ENCODE results near the gene CD55. TPM values are rescaled to one million over a fixed set of nuclear protein-coding genes. Genes with fewer than 3 reads are reported as not detected.

CD55 gene
- total RNA-seq (10 to 100 TPM; 57.9 to 93.4 (median 67.9) TPM), polyA plus RNA-seq (39.7 TPM)
- long read RNA-seq, donor 1, transcript CD55-204 (10 exons, 2,892 nt) = major isoform, 68 of 102 reads
- long read RNA-seq, donor 1, transcript CD55-201 (11 exons, 2,220 nt) = minor isoform, 10 of 102 reads
- long read RNA-seq, donor 1, transcript CD55-203 (10 exons, 1,691 nt) = minor isoform, 13 of 102 reads
- long read RNA-seq, donor 1, partial matches to known transcripts = 2 of 102 reads
- long read RNA-seq, donor 1, other reads (novel, unspliced or antisense) = 9 of 102 reads
- long read RNA-seq, donor 2, transcript CD55-204 (10 exons, 2,892 nt) = major isoform, 30 of 44 reads
- long read RNA-seq, donor 2, transcript CD55-203 (10 exons, 1,691 nt) = minor isoform, 5 of 44 reads
- long read RNA-seq, donor 2, partial matches to known transcripts = 1 of 44 reads
- long read RNA-seq, donor 2, other reads (novel, unspliced or antisense) = 5 of 44 reads
- long read RNA-seq, donor 3, transcript CD55-204 (10 exons, 2,892 nt) = major isoform, 226 of 356 reads
- long read RNA-seq, donor 3, transcript CD55-201 (11 exons, 2,220 nt) = minor isoform, 20 of 356 reads
- long read RNA-seq, donor 3, transcript CD55-203 (10 exons, 1,691 nt) = minor isoform, 22 of 356 reads
- long read RNA-seq, donor 3, partial matches to known transcripts = 35 of 356 reads
- long read RNA-seq, donor 3, other reads (novel, unspliced or antisense) = 51 of 356 reads
- long read RNA-seq, donor 4, transcript CD55-201 (11 exons, 2,220 nt) = minor isoform, 6 of 66 reads
- long read RNA-seq, donor 4, transcript CD55-204 (10 exons, 2,892 nt) = major isoform, 50 of 66 reads
- long read RNA-seq, donor 4, partial matches to known transcripts = 2 of 66 reads
- long read RNA-seq, donor 4, other reads (novel, unspliced or antisense) = 4 of 66 reads

- ATAC-seq = peak; percentile 98
- peak; percentile 96 to 98 (median 97) for DNase-seq
- no peaks in the 10 kb centered on the region for H3K9me3 ChIP-seq (ENCODE audit: control insufficient read depth, low read length)
- intact Hi-C loops (cut with DNase I) = loop anchor here in 1 of 4 donors (5.0 kb wide), 1 partner anchor 244 kb away; no protein-coding TSS in a partner anchor
- WGBS = under 1% methylated on average over 53 of the region's 53 CpGs
- H3K27ac ChIP-seq (ENCODE audit: low read length) = peak within 1 kb of the TSS; percentile 91
- H3K4me3 ChIP-seq (ENCODE audit: low read length) = peak within 1 kb of the TSS; percentile 83
- no peaks in the 10 kb centered on the region for H3K27me3 ChIP-seq (ENCODE audit: control insufficient read depth, insufficient read depth)
- no peaks in the 10 kb centered on the region for H3K4me1 ChIP-seq (ENCODE audit: control insufficient read depth, insufficient read depth, low read length)
Measured at GRCh38 chr1:207321079-207321789, at the start of gene CD55. TSS of gene CD55 (plus strand) at chr1:207321678. CDS start at chr1:207321766, 88 bp downstream.

GRCh38 chr1:207274882-207275281 lies 46.6 kb upstream of the CD55 start:
- DNase-seq (no peak), ATAC-seq (no peak)
- H3K27ac ChIP-seq (ENCODE audit: low read length) = no peak overlapping the region
- intact Hi-C loops (cut with DNase I) = no loop called here
- no peak overlapping the region for H3K4me3 ChIP-seq (ENCODE audit: low read length)
- H3K9me3 ChIP-seq (ENCODE audit: control insufficient read depth, low read length) = no peaks in the 10 kb centered on the region
- no peaks in the 10 kb centered on the region for H3K27me3 ChIP-seq (ENCODE audit: control insufficient read depth, insufficient read depth)
- H3K4me1 ChIP-seq (ENCODE audit: control insufficient read depth, insufficient read depth, low read length) = no peaks in the 10 kb centered on the region

- ATAC-seq (no peak), DNase-seq (no peak)
- Histone ChIP-seq H3K4me3 (ENCODE audit: low read length) (no peak overlapping the region), H3K27me3 (ENCODE audit: control insufficient read depth, insufficient read depth) (no peaks in the 10 kb centered on the region), H3K9me3 (ENCODE audit: control insufficient read depth, low read length) (no peaks in the 10 kb centered on the region), H3K27ac (ENCODE audit: low read length) (no peak overlapping the region), H3K4me1 (ENCODE audit: control insufficient read depth, insufficient read depth, low read length) (no peaks in the 10 kb centered on the region)
- intact Hi-C loops (cut with DNase I) = no loop called here
- WGBS = 94% methylated on average over 1 of the region's 1 CpG
Measured at GRCh38 chr1:207276465-207276864, 45.0 kb upstream of the CD55 start.

GRCh38 chr1:207277241-207277640 lies 44.2 kb upstream of the CD55 start:
- intact Hi-C loops (cut with DNase I) = no loop called here

GRCh38 chr1:207279652-207280051 lies 41.8 kb upstream of the CD55 start:
- no peak for DNase-seq
- Histone ChIP-seq H3K27me3 (ENCODE audit: control insufficient read depth, insufficient read depth) (no peaks in the 10 kb centered on the region), H3K27ac (ENCODE audit: low read length) (no peak overlapping the region), H3K4me3 (ENCODE audit: low read length) (no peak overlapping the region), H3K9me3 (ENCODE audit: control insufficient read depth, low read length) (no peaks in the 10 kb centered on the region), H3K4me1 (ENCODE audit: control insufficient read depth, insufficient read depth, low read length) (no peaks in the 10 kb centered on the region)
- no peak for ATAC-seq
- WGBS = 97% methylated on average over 2 of the region's 2 CpGs
- intact Hi-C loops (cut with DNase I) = no loop called here

More at GRCh38 chr1:207277241-207277640, 44.2 kb upstream of the CD55 start:
- H3K27me3 ChIP-seq (ENCODE audit: control insufficient read depth, insufficient read depth) = no peaks in the 10 kb centered on the region
- no peaks in the 10 kb centered on the region for H3K4me1 ChIP-seq (ENCODE audit: control insufficient read depth, insufficient read depth, low read length)
- H3K27ac ChIP-seq (ENCODE audit: low read length) = no peak overlapping the region
- no peaks in the 10 kb centered on the region for H3K9me3 ChIP-seq (ENCODE audit: control insufficient read depth, low read length)
- DNase-seq (no peak), ATAC-seq (no peak)
- WGBS = 43% methylated on average over 1 of the region's 1 CpG
- H3K4me3 ChIP-seq (ENCODE audit: low read length) = no peak overlapping the region

GRCh38 chr1:207280706-207281105 lies 40.8 kb upstream of the CD55 start:
- DNase-seq (no peak), ATAC-seq (no peak)
- Histone ChIP-seq H3K4me1 (ENCODE audit: control insufficient read depth, insufficient read depth, low read length) (no peaks in the 10 kb centered on the region), H3K9me3 (ENCODE audit: control insufficient read depth, low read length) (no peaks in the 10 kb centered on the region), H3K27me3 (ENCODE audit: control insufficient read depth, insufficient read depth) (no peaks in the 10 kb centered on the region), H3K27ac (ENCODE audit: low read length) (no peak overlapping the region), H3K4me3 (ENCODE audit: low read length) (no peak overlapping the region)
- intact Hi-C loops (cut with DNase I) = no loop called here
- 97% methylated on average over 3 of the region's 3 CpGs for WGBS

- intact Hi-C loops (cut with DNase I) = no loop called here
- 58% methylated on average over 2 of the region's 2 CpGs for WGBS
- H3K4me1 ChIP-seq (ENCODE audit: control insufficient read depth, insufficient read depth, low read length) = no peaks in the 10 kb centered on the region
- no peak overlapping the region for H3K4me3 ChIP-seq (ENCODE audit: low read length)
- no peaks in the 10 kb centered on the region for H3K9me3 ChIP-seq (ENCODE audit: control insufficient read depth, low read length)
- peak in 1 of 2 donors; percentile 44 for ATAC-seq
- H3K27me3 ChIP-seq (ENCODE audit: control insufficient read depth, insufficient read depth) = no peaks in the 10 kb centered on the region
- no peak overlapping the region for H3K27ac ChIP-seq (ENCODE audit: low read length)
- DNase-seq = no peak
Measured at GRCh38 chr1:207282058-207282457, 39.4 kb upstream of the CD55 start.

GRCh38 chr1:207282496-207283380 lies 38.7 kb upstream of the CD55 start:
- no peaks in the 10 kb centered on the region for H3K4me1 ChIP-seq (ENCODE audit: control insufficient read depth, insufficient read depth, low read length)
- peak in 1 of 2 donors; percentile 65 for ATAC-seq
- no peak for DNase-seq
- WGBS = 64% methylated on average over 2 of the region's 2 CpGs
- no peaks in the 10 kb centered on the region for H3K9me3 ChIP-seq (ENCODE audit: control insufficient read depth, low read length)
- no peak overlapping the region for H3K4me3 ChIP-seq (ENCODE audit: low read length)
- no peak overlapping the region for H3K27ac ChIP-seq (ENCODE audit: low read length)
- H3K27me3 ChIP-seq (ENCODE audit: control insufficient read depth, insufficient read depth) = no peaks in the 10 kb centered on the region
- intact Hi-C loops (cut with DNase I) = no loop called here

- Histone ChIP-seq H3K9me3 (ENCODE audit: control insufficient read depth, low read length) (no peaks in the 10 kb centered on the region), H3K4me1 (ENCODE audit: control insufficient read depth, insufficient read depth, low read length) (no peaks in the 10 kb centered on the region), H3K27ac (ENCODE audit: low read length) (no peak overlapping the region), H3K27me3 (ENCODE audit: control insufficient read depth, insufficient read depth) (no peaks in the 10 kb centered on the region), H3K4me3 (ENCODE audit: low read length) (no peak overlapping the region)
- DNase-seq = no peak
- ATAC-seq = no peak
- intact Hi-C loops (cut with DNase I) = no loop called here
- WGBS = 98% methylated on average over 1 of the region's 1 CpG
Measured at GRCh38 chr1:207283421-207283820, 38.1 kb upstream of the CD55 start.
